Liver (tissue), 9 donors: Measurements from ENCODE around the gene PLXDC2. TPM values are rescaled to one million over a fixed set of nuclear protein-coding genes. Genes with fewer than 3 reads are reported as not detected.

Experiments
- DNase-seq: peaks from one replicate; pipeline ENCODE4 v3.0.0-alpha.2; 2017; ENCODE audit warnings: low spot score
- H3K27ac ChIP-seq, 2 donors: one replicate each; pipeline ENCODE4 v1.7.0; 2013; ENCODE audit warnings: inconsistent platforms in 2 of 2, low read length in 2 of 2, control low read depth in 1 of 2, low read depth in 1 of 2, mild to moderate bottlenecking in 1 of 2
- H3K27me3 ChIP-seq, 4 donors: one replicate each; pipeline versions ENCODE4 v1.6.1 to v1.7.0; 2013; ENCODE audit warnings: low read length in 3 of 4, inconsistent platforms in 1 of 4, mild to moderate bottlenecking in 1 of 4, moderate library complexity in 1 of 4; ENCODE audit not compliant: control insufficient read depth in 4 of 4, insufficient read depth in 4 of 4
- H3K36me3 ChIP-seq, 4 donors: one replicate each; pipeline versions ENCODE4 v1.6.1 to v1.7.0; 2013; ENCODE audit warnings: low read length in 3 of 4, mild to moderate bottlenecking in 3 of 4, low read depth in 1 of 4, moderate library complexity in 1 of 4; ENCODE audit not compliant: control insufficient read depth in 4 of 4, insufficient read depth in 3 of 4
- H3K4me1 ChIP-seq, 4 donors: one replicate each; pipeline versions ENCODE4 v1.6.1 to v1.7.0; 2013; ENCODE audit warnings: low read length in 3 of 4, mild to moderate bottlenecking in 3 of 4, moderate library complexity in 1 of 4; ENCODE audit not compliant: control insufficient read depth in 4 of 4, insufficient read depth in 4 of 4
- H3K4me3 ChIP-seq, 3 donors: one replicate each; pipeline versions ENCODE4 v1.6.1 to v1.7.0; 2013; ENCODE audit warnings: low read length in 3 of 3, control low read depth in 1 of 3, low read depth in 1 of 3, mild to moderate bottlenecking in 1 of 3
- H3K9ac ChIP-seq, 2 donors: one replicate each; pipeline ENCODE4 v1.7.0; 2013; ENCODE audit warnings: low read length in 2 of 2, mild to moderate bottlenecking in 2 of 2, moderate library complexity in 2 of 2, control low read depth in 1 of 2, low read depth in 1 of 2
- H3K9me3 ChIP-seq, 4 donors: one replicate each; pipeline versions ENCODE4 v1.6.1 to v1.7.0; 2013; ENCODE audit warnings: low read length in 3 of 4; ENCODE audit not compliant: control insufficient read depth in 4 of 4
- ATF3 ChIP-seq: IDR thresholded peaks from 2 replicates; pipeline ENCODE4 v1.6.1; 2016; ENCODE audit warnings: antibody characterized with exemption
- CTCF ChIP-seq: fragments of 150-350 bp; IDR thresholded peaks from 2 replicates; pipeline ENCODE4 v1.5.1; 2017; ENCODE audit warnings: improper control_type of control experiment, low read depth, low read length; ENCODE audit not compliant: missing input control
- FOXA2 ChIP-seq: IDR thresholded peaks from 2 replicates; pipeline ENCODE4 v1.6.1; 2016; ENCODE audit warnings: antibody characterized with exemption
- GABPA ChIP-seq, 2 donors: IDR thresholded peaks in 1 of 2; conservative IDR thresholded peaks in 1 of 2; 2 replicates each; pipeline ENCODE4 v1.6.1; 2016; ENCODE audit warnings: antibody characterized with exemption in 2 of 2, mild to moderate bottlenecking in 1 of 2, moderate library complexity in 1 of 2
- HNF4A ChIP-seq, 2 donors: conservative IDR thresholded peaks; 2 replicates each; pipeline ENCODE4 v1.6.1; 2016; ENCODE audit warnings: antibody characterized with exemption in 2 of 2, mild to moderate bottlenecking in 2 of 2
- HNF4G ChIP-seq: IDR thresholded peaks from 2 replicates; pipeline ENCODE4 v1.6.1; 2016; ENCODE audit warnings: antibody characterized with exemption
- JUND ChIP-seq, 2 donors: IDR thresholded peaks; 2 replicates each; pipeline ENCODE4 v1.6.1; 2016; ENCODE audit warnings: antibody characterized with exemption in 2 of 2
- MAX ChIP-seq: IDR thresholded peaks from 2 replicates; pipeline ENCODE4 v1.6.1; 2016; ENCODE audit warnings: antibody characterized with exemption
- NR2F2 ChIP-seq: IDR thresholded peaks from 2 replicates; pipeline ENCODE4 v1.6.1; 2016; ENCODE audit warnings: antibody characterized with exemption
- REST ChIP-seq: IDR thresholded peaks from 2 replicates; pipeline ENCODE4 v1.6.1; 2016; ENCODE audit warnings: antibody characterized with exemption, mild to moderate bottlenecking
- RXRA ChIP-seq, 2 donors: IDR thresholded peaks; 2 replicates each; pipeline ENCODE4 v1.6.1; 2017 to 2018; ENCODE audit warnings: antibody characterized with exemption in 2 of 2, mild to moderate bottlenecking in 1 of 2
- SP1 ChIP-seq: IDR thresholded peaks from 2 replicates; pipeline ENCODE4 v1.6.1; 2018; ENCODE audit warnings: antibody characterized with exemption, mild to moderate bottlenecking
- TAF1 ChIP-seq: conservative IDR thresholded peaks from 2 replicates; pipeline ENCODE4 v1.6.1; 2016; ENCODE audit warnings: antibody characterized with exemption, mild to moderate bottlenecking
- YY1 ChIP-seq: IDR thresholded peaks from 2 replicates; pipeline ENCODE4 v1.6.1; 2016; ENCODE audit warnings: antibody characterized with exemption, mild to moderate bottlenecking
- ZBTB33 ChIP-seq: IDR thresholded peaks from 2 replicates; pipeline ENCODE4 v1.6.1; 2016; ENCODE audit warnings: antibody characterized with exemption
- WGBS: extraction: QIAGEN DNeasy Blood & Tissue Kit; methylation state at CpG from one replicate; pipeline ENCODE4 v1.1.7; 2013; 5-methylcytosine and 5-hydroxymethylcytosine counted together
- polyA plus RNA-seq, 2 donors: library from polyadenylated mRNA; stranded (reverse) in 1 of 2; unstranded in 1 of 2; fragments of 200-250 nt in 1 of 2; fragments of >200 nt in 1 of 2; fragmentation: Nextera tagmentation in 1 of 2; extraction: Ambion mirVana in 1 of 2; gene quantifications; one replicate each; pipeline versions ENCODE4 v1.2.1 to v1.2.3, GENCODE V29; 2013 to 2015
- total RNA-seq, 2 donors: library from RNA; depleted of rRNA; stranded (reverse); fragments of >200 nt; gene quantifications; one replicate each; pipeline ENCODE4 v1.2.3, GENCODE V29; 2014
- donor health status: healthy.
- donor health status: healthy.
- donor health status: healthy.
- donor health status: healthy.
- donor health status: healthy.

The PLXDC2 gene
- total and polyA plus RNA-seq, 4 donors: 1.4 to 5.1 (median 2.4) TPM

GRCh38 chr10:20065814-20066213 is 249.6 kb downstream of the PLXDC2 start:
- no peaks in the 10 kb centered on the region for H3K27me3 ChIP-seq
- no peak for DNase-seq
- H3K36me3 ChIP-seq: no peaks in the 10 kb centered on the region
- no peak overlapping the region for H3K27ac ChIP-seq
- H3K9ac ChIP-seq: no peak overlapping the region
- no peaks in the 10 kb centered on the region for H3K9me3 ChIP-seq
- 95% methylated on average over 6 of the region's 6 CpGs for WGBS
- TF ChIP-seq ATF3: no peak
- no peak for TF ChIP-seq FOXA2
- TF ChIP-seq JUND (IDR thresholded peaks at IDR 0.05): no peak
- no peak overlapping the region for H3K4me3 ChIP-seq
- H3K4me1 ChIP-seq: no peaks in the 10 kb centered on the region

- Histone ChIP-seq H3K36me3 (no peaks in the 10 kb centered on the region), H3K27ac (no peak overlapping the region)
- 83% methylated on average over 2 of the region's 2 CpGs for WGBS
These were observed 256.9 kb downstream of the PLXDC2 start for GRCh38 chr10:20073167-20073566.

More at GRCh38 chr10:20073167-20073566, 256.9 kb downstream of the PLXDC2 start:
- H3K27me3 ChIP-seq: no peaks in the 10 kb centered on the region
- no peak for TF ChIP-seq ZBTB33
- TF ChIP-seq HNF4A (conservative IDR thresholded peaks at IDR 0.05): no peak
- no peak for TF ChIP-seq CTCF
- TF ChIP-seq HNF4G: no peak
- TF ChIP-seq TAF1: no peak
- TF ChIP-seq RXRA (IDR thresholded peaks at IDR 0.05): no peak
- TF ChIP-seq MAX: no peak
- no peak for TF ChIP-seq GABPA (IDR thresholded peaks at IDR 0.05 in 1 of 2, conservative IDR thresholded peaks at IDR 0.05 in 1 of 2)
- TF ChIP-seq YY1: no peak
- TF ChIP-seq JUND (IDR thresholded peaks at IDR 0.05): no peak
- no peak for TF ChIP-seq FOXA2
- no peak for TF ChIP-seq REST
- TF ChIP-seq ATF3: no peak
- no peak for TF ChIP-seq SP1
- TF ChIP-seq NR2F2: no peak
- no peak for DNase-seq
- no peaks in the 10 kb centered on the region for H3K9me3 ChIP-seq
- H3K4me1 ChIP-seq: no peaks in the 10 kb centered on the region
- H3K4me3 ChIP-seq: no peak overlapping the region
- H3K9ac ChIP-seq: no peak overlapping the region
